Left renal pelvis (tissue), 4 donors: ENCODE data around the gene SLC25A23. TPM values are rescaled to one million over a fixed set of nuclear protein-coding genes. Genes with fewer than 3 reads are reported as not detected.
"Not testable (repeated sequence)": the region's sequence is repeated elsewhere in the genome, so short reads cannot be mapped to it uniquely, and the experiment has no call there.

Experiments used
- DNase-seq, 4 donors: peaks; one replicate each; pipeline ENCODE4 v3.0.0-alpha.2; 2013; ENCODE audit warnings: low read depth in 4 of 4, low spot score in 3 of 4
- polyA plus RNA-seq, 4 donors: library from polyadenylated mRNA; unstranded; fragments of 120-200 nt; gene quantifications; one replicate each; pipeline ENCODE4 v1.2.1, GENCODE V29; 2013; ENCODE audit not compliant: insufficient read length in 4 of 4

SLC25A23 gene
- polyA plus RNA-seq, 4 donors: 55.2 to 85.1 (median 68.6) TPM

DNA sequence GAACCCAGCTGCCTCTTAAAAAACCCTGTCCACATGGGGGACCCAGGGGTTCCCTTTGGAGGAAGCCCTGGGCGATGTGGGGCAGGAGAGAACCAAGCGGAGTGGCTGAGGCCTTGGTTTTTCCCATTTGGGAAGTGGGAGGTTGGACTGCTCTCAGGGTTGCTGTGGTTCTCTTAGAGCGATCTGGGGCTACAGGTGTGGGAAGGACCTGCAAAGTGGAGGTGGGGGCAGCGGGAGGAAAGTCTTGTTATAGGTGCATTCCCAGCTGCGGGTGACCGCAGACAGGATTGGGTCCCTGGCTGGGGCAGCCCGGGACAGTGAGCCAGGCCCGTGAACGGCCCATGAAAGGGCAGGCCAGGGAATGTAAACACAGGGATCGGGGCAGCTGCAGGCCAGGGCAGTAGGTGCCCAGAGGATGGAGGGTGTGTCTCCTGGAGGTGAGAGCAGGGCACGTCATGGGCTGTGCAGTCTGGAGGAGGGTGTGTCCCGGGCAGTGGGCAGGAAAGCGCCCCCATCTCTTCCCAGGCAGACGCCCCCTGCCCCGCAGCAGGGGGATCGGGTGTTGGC, 814 bp downstream of the SLC25A23 start:
- no peak for DNase-seq

DNA sequence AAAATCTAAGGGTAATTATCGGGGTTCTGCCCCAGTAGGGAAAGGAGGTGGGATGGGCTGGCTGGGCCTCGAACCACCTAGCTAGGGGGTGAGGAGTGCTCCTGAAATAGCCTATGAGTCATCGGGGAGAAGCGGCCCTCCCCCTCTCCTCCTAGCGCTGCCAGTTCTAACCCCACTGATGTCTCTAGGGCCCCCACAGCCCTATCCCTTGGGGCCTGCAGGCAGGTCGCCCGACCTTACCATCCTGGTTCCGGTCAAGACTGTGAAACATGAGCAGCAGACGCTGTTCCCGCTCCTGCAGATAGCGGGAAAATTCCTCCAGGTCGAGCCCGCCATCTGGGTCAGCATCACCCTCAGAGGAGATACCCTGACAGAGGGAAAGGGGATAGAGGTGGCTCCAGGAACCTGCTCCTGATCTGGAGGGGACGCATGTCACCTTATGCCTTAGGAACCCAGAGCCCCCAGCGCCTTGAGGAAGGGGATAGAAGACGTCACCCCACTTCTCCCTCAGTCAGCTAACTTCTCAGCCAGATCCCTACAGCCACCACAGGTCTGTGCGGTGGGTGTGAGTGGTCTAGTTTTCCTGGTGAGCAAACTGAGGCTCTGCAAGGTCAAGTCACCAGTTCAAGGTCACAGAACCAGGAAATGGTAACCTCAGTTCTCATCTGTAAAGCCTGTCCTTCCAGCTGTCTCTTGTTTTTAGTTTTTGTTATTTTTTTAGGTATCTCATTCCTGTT, 1.5 kb downstream of the SLC25A23 start:
- no peak for DNase-seq

DNA sequence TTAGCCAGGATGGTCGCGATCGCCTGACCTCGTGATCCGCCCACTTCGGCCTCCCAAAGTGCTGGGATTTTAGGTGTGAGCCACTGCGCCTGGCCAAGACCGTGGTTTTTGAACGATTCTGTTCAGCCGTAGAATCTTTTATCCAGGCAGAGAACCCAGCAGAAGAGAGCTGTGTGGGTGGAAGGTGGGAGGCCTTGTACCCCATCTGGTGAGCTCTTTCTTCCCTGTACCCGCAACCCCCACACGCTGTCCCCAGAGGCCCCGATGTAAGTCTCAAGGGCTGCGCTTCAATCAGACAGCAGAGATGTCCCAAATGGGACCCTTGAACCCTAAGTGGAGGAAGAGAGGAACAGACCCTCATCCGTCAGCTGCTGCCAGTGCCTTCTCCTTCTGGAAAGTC, 3.7 kb downstream of the SLC25A23 start:
- DNase-seq: no peak

DNA sequence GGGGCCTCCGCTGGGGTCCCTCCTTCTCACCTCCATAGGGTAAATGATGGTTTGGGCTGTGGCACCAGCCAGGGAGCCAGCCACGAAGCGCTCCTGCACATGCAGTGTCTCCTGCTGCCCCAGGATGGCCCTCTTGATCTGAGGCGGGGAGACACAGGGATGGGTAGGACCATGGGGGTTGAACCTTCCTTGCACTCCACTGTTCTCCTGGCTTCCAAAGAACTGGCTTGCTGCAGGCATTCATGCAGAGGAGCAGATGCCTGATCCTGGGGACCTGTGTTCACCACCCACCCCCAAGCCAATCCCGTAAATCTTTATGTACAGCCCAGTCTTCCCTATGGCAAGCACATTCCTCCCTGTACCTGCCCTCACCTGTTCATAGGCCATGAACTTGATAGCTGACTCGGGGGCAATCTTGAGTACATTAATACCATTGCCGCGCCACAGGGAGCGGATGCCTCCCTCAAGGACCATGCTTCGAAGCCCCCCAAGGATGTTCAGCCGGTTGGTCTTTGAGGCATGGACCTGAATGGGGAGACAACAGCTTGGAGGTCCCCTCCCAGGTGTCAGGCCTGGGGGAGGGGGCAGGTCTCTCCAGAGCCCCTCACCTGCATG, 5.5 kb downstream of the SLC25A23 start:
- no peak for DNase-seq

DNA sequence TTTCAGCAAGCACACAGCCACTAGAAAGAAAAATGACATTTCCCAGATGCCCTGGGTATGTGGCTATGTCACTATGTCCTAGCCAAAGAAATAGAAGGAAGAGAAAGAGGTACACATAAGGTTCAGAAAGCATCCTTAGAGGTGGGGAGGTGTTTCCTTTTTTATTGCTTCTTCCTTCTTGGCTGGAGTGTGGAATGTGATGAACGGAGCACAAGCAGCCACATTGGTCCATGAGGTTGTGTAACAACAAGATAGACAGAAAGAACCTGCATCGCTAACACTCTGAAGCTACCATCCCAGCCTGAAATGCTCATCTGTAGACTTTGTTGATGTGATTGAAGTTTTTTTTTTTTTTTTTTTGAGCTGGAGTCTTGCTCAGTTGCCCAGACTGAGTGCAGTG, 6.7 kb downstream of the SLC25A23 start:
- DNase-seq: no peak

DNA sequence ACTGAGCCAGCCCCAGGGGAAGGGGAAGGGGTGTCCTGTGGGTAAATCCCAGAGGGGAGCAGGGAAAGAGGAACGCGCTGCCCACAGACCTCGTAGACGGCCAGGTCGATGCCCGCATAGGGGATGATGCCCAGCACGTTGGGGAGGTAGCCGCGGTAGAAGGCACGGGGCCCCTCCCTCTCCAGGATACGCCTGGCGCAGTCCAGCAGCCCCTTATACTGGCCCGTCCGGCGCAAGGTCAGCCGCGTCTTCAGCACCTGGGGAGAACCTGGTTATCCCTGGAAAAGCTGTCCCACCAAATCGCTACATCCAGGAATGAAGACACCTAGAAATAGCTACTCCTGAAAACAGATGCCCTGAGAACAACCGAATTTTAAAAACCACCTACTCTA, 7.4 kb downstream of the SLC25A23 start:
- DNase-seq: no peak

DNA sequence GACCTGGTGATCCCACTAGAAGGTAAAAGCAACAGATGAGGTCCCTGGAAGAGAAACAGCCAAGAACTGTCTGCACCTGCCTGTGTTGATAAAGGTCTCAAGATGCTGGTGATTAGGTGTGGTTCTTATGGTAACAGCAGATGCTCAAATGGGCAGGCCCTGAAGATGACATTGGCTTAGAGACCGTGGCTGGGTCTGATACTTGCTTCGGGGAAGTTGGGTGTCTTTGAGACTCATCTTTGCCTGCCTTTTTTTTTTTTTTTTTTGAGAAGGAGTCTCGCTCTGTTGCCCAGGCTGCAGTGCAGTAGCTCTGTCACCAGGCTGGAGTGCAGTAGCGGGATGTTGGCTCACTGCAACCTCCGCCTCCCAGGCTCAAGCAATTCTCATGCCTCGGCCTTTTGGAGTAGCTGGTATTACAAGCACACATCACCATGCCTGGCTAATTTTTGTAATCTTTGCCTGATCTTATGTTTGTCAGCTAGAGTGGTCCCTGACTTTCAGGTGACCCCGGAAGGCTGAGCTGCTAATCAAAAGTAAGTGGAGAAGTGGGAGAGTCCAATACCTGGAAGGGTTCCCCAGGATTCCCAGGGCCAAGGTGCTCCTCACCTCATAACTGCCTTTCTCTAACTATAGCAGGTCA, 7.9 kb downstream of the SLC25A23 start:
- no peak for DNase-seq

DNA sequence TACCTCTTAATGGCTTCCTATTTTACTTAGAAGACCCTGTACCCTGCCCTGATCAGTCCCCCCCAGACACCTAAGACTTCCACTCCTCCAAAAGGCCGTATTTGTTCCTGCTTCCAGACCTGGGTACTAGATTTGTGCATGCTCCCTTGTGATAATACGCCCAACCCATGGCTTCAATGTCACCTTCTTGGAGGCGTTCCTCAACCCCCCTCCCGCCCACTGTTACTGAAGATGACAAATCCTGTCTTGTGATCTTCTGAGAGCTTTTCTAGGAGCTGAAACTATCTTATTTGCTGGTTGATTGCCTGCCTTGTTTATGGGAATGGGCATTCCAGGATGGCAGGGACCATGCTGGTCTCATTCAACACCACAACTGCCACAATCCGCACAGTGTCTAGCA, 9.4 kb downstream of the SLC25A23 start:
- no peak for DNase-seq

DNA sequence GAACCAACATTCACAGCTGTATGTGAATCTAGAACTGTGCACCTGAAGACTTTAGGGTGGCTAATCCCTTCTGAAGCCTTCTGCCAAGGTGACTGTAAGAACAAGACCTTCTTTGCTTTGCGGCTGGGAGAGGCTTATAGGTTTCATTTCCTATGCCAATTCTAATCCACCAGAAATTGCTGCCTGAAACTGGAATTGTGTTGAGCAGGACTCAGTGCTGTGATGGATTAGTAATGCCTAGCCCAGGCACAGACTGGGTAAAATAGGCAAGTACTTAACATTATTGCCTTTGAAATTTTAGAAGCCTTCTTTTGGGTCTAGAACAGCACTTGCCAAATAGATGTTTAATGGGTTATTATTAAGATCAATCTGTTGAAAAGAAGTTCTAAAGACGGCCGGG, 11.5 kb downstream of the SLC25A23 start:
- DNase-seq: no peak

DNA sequence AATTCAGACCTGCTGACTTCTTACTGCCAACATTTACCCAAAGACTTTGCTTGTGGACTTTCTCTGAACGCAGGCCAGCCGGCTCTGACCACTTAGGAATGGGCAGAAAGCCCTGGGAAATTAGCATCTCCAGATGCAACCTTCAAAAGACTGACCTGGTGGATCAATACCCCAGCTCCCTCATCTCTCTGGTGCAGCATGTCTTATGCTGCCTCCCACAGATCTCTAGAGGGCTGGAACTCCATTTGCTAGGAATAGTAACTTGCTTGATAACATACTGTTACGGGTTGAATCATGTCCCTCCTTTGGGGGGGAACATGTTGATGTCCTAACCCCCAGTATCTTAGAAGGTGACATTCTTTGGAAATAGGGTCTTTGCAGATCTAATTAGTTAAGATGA, 13.1 kb downstream of the SLC25A23 start:
- no peak for DNase-seq

DNA sequence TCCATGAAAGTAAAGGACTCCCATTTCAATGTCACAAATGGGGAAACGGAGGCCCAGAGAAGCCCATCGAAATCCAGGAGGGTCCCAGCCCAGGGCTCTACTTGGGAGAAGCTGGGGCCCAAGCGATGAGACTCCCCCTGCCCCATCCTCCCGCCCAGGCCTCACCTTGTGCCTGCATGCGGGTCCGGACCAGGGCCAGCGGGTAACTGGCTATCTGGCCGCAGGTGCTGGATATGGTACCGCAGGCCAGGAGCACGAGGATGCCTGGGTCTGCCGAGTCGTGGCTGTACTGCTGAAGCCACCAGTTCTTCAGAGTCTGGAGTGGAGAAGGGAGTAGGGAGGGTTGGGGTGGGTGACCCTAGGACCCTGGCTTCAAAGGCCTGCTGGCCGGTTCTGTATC, 15.6 kb downstream of the SLC25A23 start:
- no peak for DNase-seq

DNA sequence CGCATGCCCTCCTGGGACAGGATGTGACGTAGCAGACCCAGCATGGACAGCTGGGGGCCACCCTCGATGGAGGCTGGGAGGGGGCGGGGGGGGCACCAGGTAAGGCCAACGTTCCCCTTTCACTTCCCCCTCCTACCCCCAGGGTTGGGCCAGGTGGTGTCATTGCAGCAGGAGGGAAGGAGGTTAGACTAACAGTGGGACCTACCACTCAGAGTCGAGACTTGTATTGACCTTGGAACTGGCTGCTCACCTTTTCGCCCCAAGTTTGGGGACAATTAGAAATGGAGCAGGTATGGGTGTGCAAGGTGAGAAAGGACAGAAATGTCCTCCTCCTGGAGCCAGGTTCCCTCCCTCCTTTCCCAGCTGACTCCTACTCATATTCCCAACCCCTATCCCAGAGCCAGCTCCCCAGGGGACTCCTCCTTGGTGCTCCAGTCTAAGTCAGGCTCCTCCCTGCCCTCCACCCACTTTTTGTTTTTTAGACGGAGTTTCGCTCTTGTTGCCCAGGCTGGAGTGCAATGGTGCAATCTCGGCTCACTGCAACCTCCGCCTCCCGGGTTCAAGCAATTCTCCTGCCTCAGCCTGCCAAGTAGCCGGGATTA, 17.4 kb downstream of the SLC25A23 start:
- no peak for DNase-seq

DNA sequence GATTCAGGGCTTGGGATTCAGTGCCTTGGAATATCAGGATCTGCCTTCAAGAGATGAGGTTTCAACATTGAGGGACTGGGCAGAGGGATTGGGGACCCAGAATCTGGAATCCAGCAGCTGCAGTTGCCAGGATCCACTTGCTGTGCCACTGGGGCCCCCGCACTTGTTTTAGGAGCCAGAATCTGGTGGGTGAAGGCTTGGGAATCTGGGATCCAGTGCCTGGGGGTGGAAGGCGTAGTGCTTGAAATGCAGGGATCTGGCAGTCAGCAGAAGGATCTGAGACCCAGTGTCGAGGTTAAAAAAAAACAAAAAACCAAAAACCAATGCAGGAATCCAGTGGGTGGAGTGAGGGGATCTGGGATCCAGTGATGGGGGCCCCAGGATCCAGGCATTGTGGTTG, 18.7 kb downstream of the SLC25A23 start:
- no peak for DNase-seq

DNA sequence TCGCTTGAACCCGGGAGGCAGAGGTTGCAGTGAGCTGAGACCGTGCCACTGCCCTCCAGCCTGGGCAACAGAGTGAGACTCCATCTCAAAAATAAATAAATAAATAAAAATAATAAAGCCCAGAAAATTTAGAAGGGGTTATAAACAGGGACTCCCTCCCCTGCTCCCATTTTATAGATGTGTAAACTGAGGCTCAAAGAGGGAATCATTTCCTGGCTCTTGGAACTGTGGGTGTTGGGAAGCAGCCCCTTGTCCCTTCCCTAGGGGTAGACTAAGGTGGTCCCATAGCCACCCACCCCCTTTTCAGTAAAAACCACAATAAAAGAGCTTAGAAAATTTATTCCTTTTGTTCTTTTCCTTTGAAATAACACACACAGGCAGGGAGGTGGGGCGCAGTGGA, 19.8 kb downstream of the SLC25A23 start:
- no peak for DNase-seq

DNA sequence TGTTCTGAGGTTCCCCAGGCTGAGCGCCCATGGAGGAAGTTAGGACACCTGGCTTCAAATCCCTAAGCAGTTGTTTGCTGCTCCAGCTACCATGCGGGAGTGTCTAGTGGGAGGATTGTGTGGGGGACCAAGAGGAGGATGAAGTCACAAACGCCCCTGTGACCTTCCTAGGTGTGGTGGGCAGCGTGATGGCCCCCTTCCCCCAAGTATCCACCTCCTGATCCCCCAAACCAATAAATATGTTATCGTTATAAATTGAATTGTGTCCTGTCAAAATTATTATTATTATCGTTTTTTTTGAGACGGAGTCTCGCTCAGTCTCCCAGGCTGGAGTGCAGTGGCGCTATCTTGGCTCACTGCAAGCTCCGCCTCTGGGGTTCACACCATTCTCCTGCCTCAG, 25.9 kb downstream of the SLC25A23 start, which contains the start of gene SLC25A41:
TSS of gene SLC25A41 (minus strand) at position 101 of the 400 bp plus-strand sequence. CDS start at position 31, 70 bp downstream.
- no peak for DNase-seq

DNA sequence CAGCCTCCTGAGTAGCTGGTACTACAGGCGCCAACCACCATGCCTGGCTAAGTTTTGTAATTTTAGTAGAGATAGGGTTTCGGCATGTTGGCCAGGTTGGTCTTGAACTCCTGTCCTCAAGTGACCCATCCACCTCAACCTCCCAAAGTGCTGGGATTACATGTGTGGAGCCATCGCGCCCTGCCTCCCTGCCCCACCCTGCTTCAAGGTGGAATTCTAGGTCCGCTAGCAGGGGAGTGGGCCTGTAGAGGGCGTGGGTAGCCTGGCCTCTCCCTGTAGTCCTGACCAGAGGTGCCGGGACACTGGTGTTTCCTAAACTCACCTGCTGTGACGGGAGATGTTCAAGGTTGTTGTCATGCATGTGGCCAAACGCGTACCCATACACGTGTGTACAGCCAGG, 26.4 kb downstream of the SLC25A23 start:
- no peak for DNase-seq

DNA sequence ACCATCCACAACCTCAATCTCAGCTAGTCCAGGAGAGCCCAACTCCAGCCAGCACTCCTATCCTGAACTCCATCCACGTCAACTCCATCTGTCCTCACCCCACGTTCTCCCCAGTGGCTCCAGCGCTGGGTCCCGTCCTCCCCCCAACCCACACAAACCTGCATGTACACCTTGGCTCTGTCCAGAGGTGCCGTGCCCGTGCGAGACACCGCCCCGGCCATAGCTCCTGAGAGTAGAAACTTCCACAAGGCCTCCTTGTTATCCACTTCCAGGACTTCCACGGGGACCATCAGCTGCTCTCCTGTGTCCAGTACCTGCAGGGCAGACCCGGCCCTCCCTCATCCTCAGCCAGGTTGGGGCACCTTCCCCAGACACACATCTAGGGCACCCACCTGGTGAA, 27.7 kb downstream of the SLC25A23 start:
- no peak for DNase-seq

DNA sequence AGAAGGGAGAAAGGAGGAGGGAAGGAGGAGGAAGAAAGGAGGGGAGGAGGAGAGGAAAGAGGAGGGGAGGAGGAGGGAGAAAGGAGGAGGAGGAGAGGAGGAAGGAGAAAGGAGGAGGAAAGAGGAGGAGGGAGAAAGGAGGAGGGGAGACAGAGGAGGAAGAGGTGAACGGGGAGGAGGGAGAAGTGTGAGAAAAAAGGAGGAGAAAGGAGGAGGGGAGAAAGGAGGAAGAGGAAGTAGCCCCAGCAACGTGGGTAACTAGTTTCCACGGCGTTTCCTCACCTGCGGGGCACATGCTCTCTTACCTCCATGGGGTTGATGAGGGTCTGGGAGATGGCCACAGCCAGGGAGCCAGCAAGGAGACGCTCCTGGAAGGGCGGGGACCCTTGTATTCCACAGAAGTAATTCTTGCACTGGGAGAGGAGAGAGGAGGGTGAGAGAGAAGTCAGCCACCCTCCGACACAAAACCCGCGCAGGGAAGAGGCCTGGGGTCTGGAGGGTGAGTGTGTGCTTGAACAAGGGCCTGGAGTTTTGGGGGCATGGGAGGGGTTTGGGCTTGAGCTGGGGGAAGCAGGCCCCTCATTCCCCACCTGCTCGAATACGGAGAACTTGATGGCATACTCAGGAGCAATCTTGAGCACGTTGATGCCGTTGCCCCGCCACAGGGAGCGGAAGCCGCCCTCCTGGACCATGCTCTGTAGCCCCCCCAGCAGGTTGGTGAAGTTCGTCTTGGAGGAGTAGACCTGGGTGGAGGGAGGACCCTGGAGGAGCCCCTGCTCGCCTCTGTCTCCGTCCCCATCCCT, 30.0 kb downstream of the SLC25A23 start:
- no peak for DNase-seq

DNA sequence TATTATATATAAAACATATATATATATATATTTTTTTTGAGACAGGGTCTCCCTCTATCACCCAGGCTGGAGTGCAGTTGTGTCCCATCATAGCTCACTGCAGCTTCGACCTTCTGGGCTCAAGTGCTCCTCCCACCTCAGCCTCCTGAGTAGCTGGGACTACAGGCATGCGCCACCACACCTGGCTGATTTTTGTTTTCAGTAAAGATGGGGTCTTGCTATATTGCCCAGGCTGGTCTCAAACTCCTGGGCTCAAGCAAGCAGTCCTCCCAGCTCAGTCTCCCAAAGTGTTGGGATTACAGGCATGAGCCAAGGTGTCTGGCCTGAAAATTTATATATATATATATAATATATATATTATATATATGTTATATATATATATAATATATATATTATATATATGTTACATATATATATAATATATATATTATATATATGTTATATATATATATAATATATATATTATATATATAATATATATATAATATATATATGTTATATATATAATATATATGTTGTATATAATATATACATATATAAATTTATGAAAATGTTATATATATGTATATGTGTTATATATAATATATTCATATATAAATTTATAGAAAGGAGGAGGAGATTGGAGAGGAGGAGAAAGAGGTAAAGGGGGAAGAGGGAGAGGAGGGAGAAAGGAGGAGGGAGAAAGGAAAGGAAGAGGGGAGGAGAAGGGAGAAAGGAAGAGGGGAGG, 30.7 kb downstream of the SLC25A23 start:
- DNase-seq: not testable (repeated sequence)

DNA sequence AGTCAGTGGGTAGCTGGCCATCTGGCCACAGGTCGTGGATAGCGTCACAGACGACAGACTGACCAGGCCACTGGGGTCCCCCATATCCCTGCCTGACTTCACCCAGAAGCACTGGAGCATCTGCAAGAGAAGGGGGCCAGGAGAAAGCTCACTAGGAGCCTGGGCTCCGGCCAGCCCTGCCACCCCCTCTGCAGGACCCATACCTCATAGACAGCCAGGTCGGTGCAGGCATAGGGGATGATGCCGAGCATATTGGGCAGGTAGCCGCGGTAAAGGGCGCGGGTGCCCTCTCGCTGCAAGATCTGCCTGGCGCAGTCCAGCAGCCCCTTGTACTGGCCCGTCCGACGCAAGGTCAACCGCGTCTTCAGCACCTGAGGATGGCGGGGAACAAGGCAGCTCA, 32.5 kb downstream of the SLC25A23 start:
- no peak for DNase-seq
